K562 (cell line): ENCODE data around the gene LDB2. TPM values are rescaled to one million over a fixed set of nuclear protein-coding genes. Genes with fewer than 3 reads are reported as not detected.

Experiments used
- ATAC-seq: fragments of 200-7000 bp; cut with Tn5 transposase; 3 replicates; pipeline ENCODE4 v1.9.1; 2020; ENCODE audit warnings: moderate library complexity
- BruUV-seq: library from RNA; stranded (reverse); fragments of 400-500 nt; replicated peaks from 2 replicates; lab custom pipeline; 2021; lab: Mats Ljungman, UMichigan
- CTCF ChIA-PET: fragments of 300-600 bp; formaldehyde crosslinking; extraction: SDS; loops from one replicate; lab custom pipeline; 2021; ENCODE audit warnings: low intra/inter-chr PET ratio; lab: Yijun Ruan, JAX
- POLR2A ChIA-PET: fragments of 300-600, 350-650 bp; sonication (Branson Sonifier 250); formaldehyde crosslinking; extraction: SDS; loops from one replicate; lab custom pipeline; 2021; ENCODE audit warnings: antibody characterized with exemption, inconsistent platforms; lab: Yijun Ruan, JAX
- DNase-seq, 4 experiments: peaks; one replicate each; pipeline versions ENCODE4 v3.0.0 to v3.0.0-alpha.2; 2011 to 2018; ENCODE audit warnings: low spot score in 3 of 4, mixed read lengths in 3 of 4; ENCODE audit errors: extremely low read depth in 1 of 4
- FAIRE-seq: peaks from 2 replicates; lab custom pipeline; 2011; peaks lifted over from hg19 to GRCh38; lab: Jason Lieb, UNC
- H2AFZ ChIP-seq: 2 replicates; pipeline ENCODE4 v1.6.0; 2011; ENCODE audit warnings: low read depth, low read length, control low read depth, inconsistent platforms
- H3K27ac ChIP-seq: fragments of 200-600 bp; 3 replicates; pipeline ENCODE4 v1.8.0; 2011; ENCODE audit warnings: low read depth, mild to moderate bottlenecking, control low read depth, inconsistent platforms, low read length, moderate library complexity, mixed read lengths; ENCODE audit errors: extremely low read depth
- H3K27me3 ChIP-seq, 2 experiments: fragments of 300-600 bp in 1 of 2; 2 replicates in 1 of 2; 3 replicates in 1 of 2; pipeline versions ENCODE4 v1.6.0 to v1.8.0; 2011; ENCODE audit warnings: inconsistent platforms in 2 of 2, low read length in 2 of 2, mild to moderate bottlenecking in 1 of 2, mixed read lengths in 1 of 2, moderate library complexity in 1 of 2; ENCODE audit not compliant: control insufficient read depth in 2 of 2, insufficient read depth in 2 of 2
- H3K36me3 ChIP-seq: fragments of 300-600 bp; 3 replicates; pipeline ENCODE4 v1.8.0; 2011; ENCODE audit warnings: mild to moderate bottlenecking, low read length, inconsistent platforms; ENCODE audit not compliant: control insufficient read depth, insufficient read depth
- H3K4me1 ChIP-seq, 2 experiments: fragments of 200-600 bp in 1 of 2; replicated peaks in 1 of 2; 2 replicates in 1 of 2; 3 replicates in 1 of 2; pipeline versions ENCODE4 v1.5.1 to v1.8.0; 2011; ENCODE audit warnings: inconsistent platforms in 2 of 2, low read length in 2 of 2, mild to moderate bottlenecking in 1 of 2, mixed read lengths in 1 of 2, moderate library complexity in 1 of 2; ENCODE audit not compliant: control insufficient read depth in 2 of 2, insufficient read depth in 2 of 2
- H3K4me2 ChIP-seq: 2 replicates; pipeline ENCODE4 v1.6.1; 2011; ENCODE audit warnings: low read length, control low read depth, inconsistent platforms, mixed read lengths; ENCODE audit not compliant: insufficient read depth
- H3K4me3 ChIP-seq: fragments of 200-600 bp; sonication (generic), shearing (Covaris generic); 2 replicates; pipeline ENCODE4 v1.5.1; 2016; ENCODE audit warnings: control low read depth, inconsistent platforms
- H3K79me2 ChIP-seq: fragments of 200-600 bp; 3 replicates; pipeline ENCODE4 v1.8.0; 2011; ENCODE audit warnings: low read length, inconsistent platforms; ENCODE audit not compliant: control insufficient read depth, insufficient read depth
- H3K9ac ChIP-seq, 2 experiments: 2 replicates each; pipeline versions ENCODE4 v1.6.0 to v1.6.1; 2011; ENCODE audit warnings: low read depth in 2 of 2, low read length in 2 of 2, control low read depth in 1 of 2, inconsistent platforms in 1 of 2, mild to moderate bottlenecking in 1 of 2, mixed read lengths in 1 of 2; ENCODE audit not compliant: insufficient read depth in 1 of 2
- H3K9me1 ChIP-seq: one replicate; pipeline ENCODE4 v1.6.0; 2011; ENCODE audit warnings: inconsistent platforms, mild to moderate bottlenecking, low read length, moderate library complexity; ENCODE audit not compliant: control insufficient read depth, insufficient read depth
- H3K9me3 ChIP-seq: replicated peaks from 2 replicates; pipeline ENCODE4 v1.5.1; 2011; ENCODE audit warnings: low read depth, low read length, inconsistent platforms; ENCODE audit not compliant: control insufficient read depth, insufficient read depth
- H4K20me1 ChIP-seq: replicated peaks from 2 replicates; pipeline ENCODE4 v1.6.1; 2011; ENCODE audit warnings: low read length, inconsistent platforms, mixed read lengths; ENCODE audit not compliant: control insufficient read depth, insufficient read depth
- CSDE1 ChIP-seq, 2 experiments: fragments of 450-650 bp; IDR thresholded peaks; 2 replicates each; pipeline ENCODE4 v1.6.1; 2016; ENCODE audit warnings: mild to moderate bottlenecking in 1 of 2
- HDAC6 ChIP-seq: IDR thresholded peaks from 2 replicates; pipeline ENCODE4 v1.6.1; 2012; ENCODE audit warnings: low read depth, mild to moderate bottlenecking, control low read depth, inconsistent platforms, low read length, moderate library complexity
- KLF6 ChIP-seq: fragments of 250-450 bp; sonication (Bioruptor Pico); IDR thresholded peaks from 2 replicates; pipeline ENCODE4 v1.4.0; 2020; ENCODE audit warnings: mild to moderate bottlenecking, moderate library complexity, borderline replicate concordance
- LEF1 ChIP-seq: fragments of 450-650 bp; IDR thresholded peaks from 2 replicates; pipeline ENCODE4 v1.6.1; 2016; ENCODE audit warnings: mild to moderate bottlenecking
- MAZ ChIP-seq, 2 experiments: fragments of 450-650 bp in 1 of 2; sonication (generic) in 1 of 2; formaldehyde crosslinking; IDR thresholded peaks in 1 of 2; conservative IDR thresholded peaks in 1 of 2; 2 replicates each; pipeline versions ENCODE4 v1.4.0 to v1.5.0; 2020; ENCODE audit warnings: mild to moderate bottlenecking in 1 of 2, missing genetic modification reagents in 1 of 2
- MED1 ChIP-seq: sonication (generic); formaldehyde crosslinking; IDR thresholded peaks from 2 replicates; pipeline ENCODE4 v1.8.1; 2023; ENCODE audit warnings: missing genetic modification reagents, borderline replicate concordance
- MEIS2 ChIP-seq: fragments of 450-650 bp; IDR thresholded peaks from 2 replicates; pipeline ENCODE4 v1.6.1; 2014; ENCODE audit warnings: mild to moderate bottlenecking; ENCODE audit not compliant: partially characterized antibody
- RBFOX2 ChIP-seq: fragments of 200-400 bp; formaldehyde crosslinking; IDR thresholded peaks from 2 replicates; pipeline ENCODE4 v1.6.1; 2017; ENCODE audit warnings: low read depth, mild to moderate bottlenecking, low read length, moderate library complexity
- RFX5 ChIP-seq: IDR thresholded peaks from 2 replicates; pipeline ENCODE4 v1.6.1; 2011; ENCODE audit warnings: low read depth, mild to moderate bottlenecking, improper control_type of control experiment, low read length
- ZNF274 ChIP-seq: IDR thresholded peaks from 2 replicates; pipeline ENCODE4 v1.6.1; 2011; ENCODE audit warnings: low read depth, mild to moderate bottlenecking, low read length, moderate library complexity, borderline replicate concordance
- ZNF583 ChIP-seq: fragments of 250-450 bp; sonication (Bioruptor Pico); IDR thresholded peaks from 2 replicates; pipeline ENCODE4 v1.4.0; 2020
- WGBS: fragments of 100-300 bp; shearing (Covaris generic); methylation state at CpG from one replicate; pipeline ENCODE4 v1.1.6; 2016; ENCODE audit warnings: low coverage, mixed read lengths; ENCODE audit not compliant: insufficient coverage; ENCODE audit errors: missing lambda C conversion rate; 5-methylcytosine and 5-hydroxymethylcytosine counted together
- in situ Hi-C: fragments of 300-500 bp; cut with MboI; formaldehyde crosslinking; loops from 4 replicates; pipeline ENCODE4 v1.15.0; 2018; ENCODE audit warnings: inconsistent platforms, mixed read lengths
- intact Hi-C: fragments of 100-400 bp; cut with micrococcal nuclease; formaldehyde crosslinking; loops from 2 replicates; pipeline ENCODE4 v1.14.2; 2022
- polyA plus RNA-seq, 8 experiments: library from polyadenylated mRNA; depleted of rRNA in 4 of 8; stranded (reverse) in 5 of 8; unstranded in 3 of 8; fragments of >200 nt; fragmentation: Nextera tagmentation in 2 of 8; fragmentation: Illumina TruSeq in 1 of 8; extraction: Ambion mirVana in 2 of 8; extraction: Trizol in 1 of 8; gene quantifications; 2 replicates each; pipeline versions ENCODE4 v1.2.1 to v1.2.3, GENCODE V29; 2011 to 2014; ENCODE audit warnings: inconsistent platforms in 1 of 8, missing spikeins in 1 of 8
- total RNA-seq, 7 experiments: library from RNA; depleted of rRNA in 6 of 7; stranded (reverse); fragments of >200 nt in 6 of 7; fragmentation: Illumina TruSeq in 2 of 7; extraction: Trizol in 2 of 7; gene quantifications; 2 replicates each; pipeline versions ENCODE4 v1.2.1 to v1.2.3, GENCODE V29; 2011 to 2021; ENCODE audit warnings: low replicate concordance in 1 of 7
- TF ChIP-seq, protein P1 (sequence below), 2 experiments: fragments of 250-450 bp in 1 of 2; fragments of 450-650 bp in 1 of 2; sonication (Bioruptor Pico) in 1 of 2; IDR thresholded peaks; 2 replicates each; pipeline versions ENCODE4 v1.6.1 to v1.8.0; 2016 to 2021; ENCODE audit warnings: mild to moderate bottlenecking in 2 of 2, moderate library complexity in 2 of 2, missing compliant biosample characterization in 1 of 2, missing genetic modification characterization in 1 of 2

LDB2 gene
- total and polyA plus RNA-seq, 9 of the 15 experiments (the other 6 are each of a cell fraction or from before 2014, with no cell fraction given), result 0.10 to 0.20 TPM; not detected in 7

DNA sequence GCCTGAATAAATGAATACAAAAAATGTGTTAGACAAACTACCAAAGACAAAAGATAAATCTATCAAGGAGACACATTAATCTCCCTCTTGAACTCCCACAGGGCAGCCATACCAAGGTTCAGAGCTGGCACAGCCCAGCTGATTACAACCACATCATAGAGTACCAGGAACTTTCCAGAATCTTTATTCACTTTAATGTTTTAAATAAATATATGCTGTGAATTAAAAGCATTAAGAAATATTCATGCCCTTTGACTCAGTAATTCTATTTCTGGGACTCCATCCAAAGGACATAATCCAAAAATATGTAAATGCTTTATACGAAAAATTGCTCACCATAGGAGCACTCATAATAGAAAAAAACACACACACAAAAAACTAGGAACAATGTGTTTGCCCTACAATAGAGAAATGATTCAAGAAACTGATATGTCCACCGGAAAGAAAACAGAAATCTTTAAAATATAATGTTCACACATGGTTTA is 126.0 kb downstream of the LDB2 start:
- no peak overlapping the region for H3K9ac ChIP-seq
- POLR2A ChIA-PET, result no interaction called here
- H3K27me3 ChIP-seq, result 0 out of 5 replicates have a peak, but pooled peaks cover 0 to 3% of the 10 kb centered on the region in 2 experiments
- H3K9me3 ChIP-seq, result no peaks in the 10 kb centered on the region
- DNase-seq, result no peak
- TF ChIP-seq MAZ (CRISPR knock-in tag; conservative IDR thresholded peaks at IDR 0.05 in 1 of 2, IDR thresholded peaks at IDR 0.05 in 1 of 2) (no peak), RFX5 (no peak), MEIS2 (no peak), RBFOX2 (no peak), ZNF274 (no peak), MED1 (CRISPR knock-in tag) (no peak), CSDE1 (IDR thresholded peaks at IDR 0.05) (no peak), ZNF583 (no peak), HDAC6 (no peak), LEF1 (no peak), KLF6 (CRISPR knock-in tag) (no peak)
- TF ChIP-seq, protein P1, sequence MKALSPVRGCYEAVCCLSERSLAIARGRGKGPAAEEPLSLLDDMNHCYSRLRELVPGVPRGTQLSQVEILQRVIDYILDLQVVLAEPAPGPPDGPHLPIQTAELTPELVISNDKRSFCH (CRISPR knock-in tag; IDR thresholded peaks at IDR 0.05), result no peak
- TF ChIP-seq, protein P1 (tag; IDR thresholded peaks at IDR 0.05), result no peak
- TF ChIP-seq, all 486 proteins: peak for 0
- Histone ChIP-seq H2AFZ (no peak overlapping the region), H3K9me1 (no peaks in the 10 kb centered on the region), H3K36me3 (no peaks in the 10 kb centered on the region), H3K4me2 (no peak overlapping the region), H3K27ac (no peak overlapping the region), H4K20me1 (no peaks in the 10 kb centered on the region), H3K4me1 (no peaks in the 10 kb centered on the region), H3K4me3 (no peak overlapping the region), H3K79me2 (no peaks in the 10 kb centered on the region)
- ATAC-seq (no peak), FAIRE-seq (no peak)
- no TSS peak for BruUV-seq
- intact Hi-C loops, result no loop called here
- in situ Hi-C loops, result no loop called here
- CTCF ChIA-PET, result no interaction called here
- WGBS, result 0% methylated on average over 2 of the region's 2 CpGs
